Neural cell (in vitro differentiated cells): Measurements from ENCODE around the gene NBPF3.
"Not testable (repeated sequence)": the region's sequence is repeated elsewhere in the genome, so short reads cannot be mapped to it uniquely, and the experiment has no call there.

Source experiments
- CTCF ChIP-seq: fragments of 450-650 bp; IDR thresholded peaks from 2 replicates; pipeline ENCODE4 v1.5.1; 2014; ENCODE audit warnings: antibody characterized with exemption, mild to moderate bottlenecking, moderate library complexity; ENCODE audit not compliant: poor library complexity, severe bottlenecking
- EP300 ChIP-seq: fragments of 450-650 bp; conservative IDR thresholded peaks from 2 replicates; pipeline ENCODE4 v1.6.1; 2014; ENCODE audit warnings: antibody characterized with exemption, mild to moderate bottlenecking, moderate library complexity; ENCODE audit not compliant: poor library complexity, severe bottlenecking
- EZH2 ChIP-seq: fragments of 200-600, 300-800 bp; shearing (Covaris generic), sonication (generic); IDR thresholded peaks from 2 replicates; pipeline ENCODE4 v1.6.1; 2014; ENCODE audit warnings: antibody characterized with exemption, low read length, borderline replicate concordance, mild to moderate bottlenecking; ENCODE audit not compliant: insufficient read depth, poor library complexity, severe bottlenecking
- MXI1 ChIP-seq: fragments of 450-650 bp; conservative IDR thresholded peaks from 2 replicates; pipeline ENCODE4 v1.6.1; 2014; ENCODE audit warnings: antibody characterized with exemption, mild to moderate bottlenecking; ENCODE audit not compliant: poor library complexity, severe bottlenecking
- POLR2AphosphoS5 ChIP-seq: IDR thresholded peaks from 2 replicates; pipeline ENCODE4 v1.6.1; 2012
- RAD21 ChIP-seq: fragments of 450-650 bp; conservative IDR thresholded peaks from 2 replicates; pipeline ENCODE4 v1.6.1; 2014; ENCODE audit warnings: antibody characterized with exemption, mild to moderate bottlenecking, moderate library complexity
- REST ChIP-seq: IDR thresholded peaks from 2 replicates; pipeline ENCODE4 v1.6.1; 2012; ENCODE audit warnings: borderline replicate concordance
- SMC3 ChIP-seq: fragments of 450-650 bp; conservative IDR thresholded peaks from 2 replicates; pipeline ENCODE4 v1.6.1; 2014; ENCODE audit warnings: antibody characterized with exemption, mild to moderate bottlenecking, moderate library complexity; ENCODE audit not compliant: poor library complexity
- TAF1 ChIP-seq: IDR thresholded peaks from 2 replicates; pipeline ENCODE4 v1.6.1; 2012; ENCODE audit warnings: low read depth

DNA sequence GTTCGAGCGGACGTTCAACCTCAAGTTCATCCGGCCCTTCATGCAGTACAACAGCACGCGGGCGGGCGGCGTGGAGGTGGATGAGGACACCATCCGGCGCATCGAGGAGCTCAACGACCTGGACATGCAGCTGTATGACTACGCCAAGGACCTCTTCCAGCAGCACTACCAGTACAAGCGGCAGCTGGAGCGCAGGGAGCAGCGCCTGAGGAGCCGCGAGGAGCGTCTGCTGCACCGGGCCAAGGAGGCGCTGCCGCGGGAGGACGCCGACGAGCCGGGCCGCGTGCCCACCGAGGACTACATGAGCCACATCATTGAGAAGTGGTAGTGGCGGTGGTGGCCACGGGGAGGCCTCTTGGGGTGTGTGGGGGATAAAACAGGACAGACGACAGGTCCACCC lies 10.7 kb upstream of the NBPF3 start:
- not testable (repeated sequence) for TF ChIP-seq CTCF, SMC3, EP300, POLR2AphosphoS5, REST, EZH2, TAF1, MXI1, RAD21
